ENCODE data around the gene PHF21B.

Gene PHF21B

DNA sequence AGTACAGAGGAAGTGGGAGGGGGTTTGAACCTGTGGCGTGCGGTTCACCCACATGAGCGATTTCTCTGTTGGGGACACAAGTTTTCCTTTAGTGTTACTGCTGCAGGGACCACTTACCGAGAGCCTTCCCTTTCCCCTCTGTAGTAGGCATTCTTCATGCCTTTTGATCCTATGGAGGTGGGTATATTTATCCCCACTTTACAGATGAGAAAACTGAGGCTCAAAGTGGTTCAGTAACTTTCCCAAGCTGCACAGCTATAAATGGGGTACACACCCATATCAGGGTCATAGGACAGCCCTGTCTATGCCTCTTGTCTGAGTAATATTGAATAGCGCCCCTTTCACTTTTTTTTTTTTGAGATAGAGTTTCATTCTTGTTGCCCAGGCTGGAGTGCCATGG, 3.3 kb upstream of the PHF21B start:
- DNase-seq (ENCODE audit: low read depth) = no peak

DNA sequence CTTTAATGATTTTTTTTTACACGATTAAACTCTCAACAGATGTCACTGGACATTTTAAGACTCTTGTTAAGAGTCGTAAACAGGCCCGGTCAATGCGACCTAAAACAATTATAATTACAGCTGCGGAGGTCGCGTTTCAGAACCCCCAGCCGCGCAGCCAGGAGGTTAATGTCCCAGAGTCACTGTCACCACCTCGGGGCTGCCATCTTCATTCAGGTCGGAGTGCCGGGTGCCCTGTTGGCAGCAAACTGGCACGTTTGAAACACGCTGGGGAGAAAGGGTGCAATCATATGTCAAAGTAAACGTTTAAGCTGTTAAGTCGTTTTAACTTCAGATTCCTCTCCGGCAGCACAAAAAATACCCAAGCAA, 711 bp upstream of the PHF21B start:
- DNase-seq (ENCODE audit: low read depth) = no peak

DNA sequence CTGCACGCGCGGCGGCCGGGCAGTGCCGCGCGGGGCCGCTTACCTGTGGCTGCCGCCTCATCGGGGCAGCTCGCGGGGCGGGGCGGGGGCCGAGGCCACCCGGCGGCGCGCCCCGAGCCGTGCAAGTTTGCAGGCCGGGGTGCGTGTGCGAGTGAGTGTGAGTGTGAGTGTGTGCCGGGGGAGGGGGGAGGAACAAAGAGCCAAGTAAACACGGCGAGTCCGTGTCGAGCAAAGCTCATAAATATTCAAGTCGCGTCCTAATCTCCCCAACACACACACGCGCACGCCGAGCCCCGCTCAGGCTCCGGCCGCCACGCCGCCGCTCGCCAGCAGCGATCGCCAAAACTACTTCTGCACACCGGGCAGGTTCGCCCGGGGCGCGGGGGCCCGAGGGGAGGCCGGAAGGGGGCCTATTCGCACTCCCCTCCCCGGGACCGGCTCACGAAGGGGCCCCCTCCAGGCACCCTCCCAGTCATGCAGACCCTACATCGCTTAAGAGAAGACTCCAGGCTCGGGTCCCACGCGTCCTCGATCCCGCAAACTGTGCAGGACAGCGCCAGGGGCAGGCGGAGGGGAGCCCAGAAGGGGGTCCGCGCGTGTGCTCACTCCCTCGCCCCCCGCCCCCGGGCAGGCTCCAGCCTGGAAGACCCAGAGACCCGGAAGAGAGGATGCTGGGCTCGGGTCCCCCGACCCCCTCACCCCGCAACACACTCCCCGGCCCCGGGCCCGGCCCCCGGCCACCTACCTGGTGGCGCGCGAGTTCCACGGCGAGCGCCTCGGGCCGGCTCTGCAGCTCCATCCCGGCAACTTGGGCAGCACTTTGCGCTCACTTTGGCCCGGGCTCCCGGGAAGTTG, 827 bp downstream of the PHF21B start:
- no peak for DNase-seq (ENCODE audit: low read depth)

DNA sequence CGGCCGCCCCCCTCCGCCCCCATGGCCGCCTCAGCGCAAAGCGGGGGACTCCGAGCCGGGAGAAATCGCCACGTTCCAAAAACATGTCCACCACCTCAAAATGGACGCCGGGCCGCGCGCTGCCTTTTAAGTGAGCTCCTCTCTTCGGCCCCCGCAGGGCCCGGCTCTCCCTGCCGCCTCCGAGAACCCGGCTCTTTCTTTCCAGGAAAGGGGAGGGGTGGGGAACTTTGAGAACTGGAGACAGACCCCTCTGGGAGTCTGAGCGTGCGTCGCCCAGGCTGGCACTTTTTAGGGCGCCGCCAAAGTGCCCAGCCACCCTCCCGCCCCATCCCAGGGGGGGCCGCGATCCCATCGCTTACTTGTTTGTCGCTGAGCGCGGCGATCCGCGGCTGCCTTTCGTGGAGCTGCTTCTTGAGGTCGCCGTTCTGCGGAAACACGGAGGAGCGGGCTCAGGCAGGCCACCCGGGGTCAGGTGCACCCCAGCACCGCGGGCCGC, 1.6 kb downstream of the PHF21B start:
- DNase-seq (ENCODE audit: low read depth) = no peak

DNA sequence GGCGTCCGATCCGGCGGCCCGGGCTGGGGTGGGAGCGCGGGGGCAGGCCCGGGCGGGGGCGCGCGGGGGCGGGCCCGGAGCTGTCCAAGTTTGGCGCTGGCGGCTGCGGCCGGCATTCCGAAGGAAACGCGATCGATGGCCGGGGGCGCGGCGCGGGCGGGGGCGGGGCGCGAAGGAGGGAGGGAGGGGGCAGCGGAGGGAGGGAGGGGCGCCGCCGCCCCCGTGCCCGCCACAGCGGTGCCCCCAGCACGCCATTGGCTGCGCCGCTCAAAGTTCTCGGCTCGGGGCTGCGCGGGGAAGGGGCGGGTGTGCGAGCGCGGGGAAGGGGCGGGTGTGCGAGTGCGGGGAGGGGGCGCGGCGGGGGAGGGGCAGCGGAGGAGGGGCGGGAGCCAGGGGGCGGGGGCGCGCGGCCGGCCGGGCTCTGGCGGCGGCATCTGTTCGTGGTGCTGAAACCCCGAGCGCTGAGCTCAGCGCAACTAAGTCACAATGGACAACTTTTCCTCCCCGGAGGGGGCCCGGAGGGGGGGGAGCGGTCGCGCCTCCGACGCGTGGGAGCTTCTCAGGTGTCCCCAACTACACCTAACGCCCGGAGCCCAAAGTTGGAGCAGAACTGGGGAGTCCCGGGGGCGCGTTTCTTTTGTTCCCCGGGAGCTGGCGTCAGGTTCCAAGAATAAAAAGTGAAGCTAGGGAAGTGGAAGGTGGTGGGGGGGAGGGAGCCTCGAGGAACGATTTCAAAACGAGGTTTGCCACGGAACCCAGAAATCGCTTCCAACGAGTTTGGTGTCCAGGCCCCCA, 2.2 kb downstream of the PHF21B start:
- DNase-seq (ENCODE audit: low read depth) = no peak

DNA sequence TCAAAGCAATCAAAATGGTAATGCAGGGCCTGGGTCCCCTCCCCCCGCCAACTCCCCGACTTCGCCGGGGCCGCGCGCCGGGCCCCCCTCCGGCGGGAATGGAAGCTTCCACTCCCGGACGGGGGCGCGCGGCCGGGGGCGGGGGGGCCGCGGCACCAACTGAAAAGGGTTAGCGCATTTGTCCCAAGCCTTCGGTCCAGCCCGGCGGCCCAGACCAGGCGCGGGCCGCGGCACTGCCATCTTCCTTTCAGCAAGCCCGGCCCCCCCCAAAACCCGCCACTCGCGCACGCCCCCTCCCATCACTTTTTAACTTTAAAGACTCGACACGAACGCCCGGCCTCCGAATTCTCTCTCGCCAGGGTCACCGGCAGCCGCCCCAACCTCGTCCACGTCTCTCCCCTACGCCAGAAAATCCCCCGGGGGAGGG, 2.8 kb downstream of the PHF21B start:
- DNase-seq (ENCODE audit: low read depth) = no peak

DNA sequence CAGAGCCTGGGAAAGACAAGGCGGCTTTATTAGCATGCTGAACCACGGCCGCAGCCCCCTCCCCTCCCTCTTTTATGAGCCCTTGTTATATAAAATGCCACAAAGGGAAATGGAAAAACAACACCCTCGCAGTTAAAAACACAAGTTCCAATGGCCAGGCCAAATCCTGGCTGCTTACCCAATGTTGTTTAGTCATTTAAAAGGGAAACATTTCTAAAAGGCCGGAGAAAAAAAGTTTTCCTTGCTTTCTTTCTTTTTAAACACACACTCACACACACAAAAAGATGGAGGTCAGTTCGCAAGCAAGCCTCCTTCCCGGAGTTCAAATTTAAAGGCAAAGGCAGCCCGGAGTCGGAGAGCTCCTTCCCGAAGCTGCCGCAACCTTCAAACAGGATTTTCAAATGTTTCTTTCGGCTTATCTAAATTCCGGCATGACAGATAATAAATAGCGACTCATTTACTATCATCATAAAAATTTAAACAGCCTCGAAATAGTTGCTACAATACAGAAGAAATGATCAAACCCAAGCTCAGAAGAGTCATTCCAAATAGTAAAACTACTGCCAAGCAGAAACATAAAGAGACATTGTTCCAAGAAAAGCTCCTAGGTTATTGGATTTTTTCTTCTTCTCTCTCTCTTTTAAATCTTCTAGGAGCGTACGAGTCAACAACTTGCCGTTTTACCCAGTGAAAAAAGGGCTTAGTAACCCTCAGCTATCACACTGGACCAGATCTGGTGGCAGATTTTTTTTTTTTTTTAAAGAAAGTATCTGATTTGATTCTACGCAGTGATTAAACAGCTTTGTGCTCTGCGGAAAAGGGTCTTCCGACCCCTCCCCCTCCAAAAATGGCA, 3.5 kb downstream of the PHF21B start:
- no peak for DNase-seq (ENCODE audit: low read depth)

DNA sequence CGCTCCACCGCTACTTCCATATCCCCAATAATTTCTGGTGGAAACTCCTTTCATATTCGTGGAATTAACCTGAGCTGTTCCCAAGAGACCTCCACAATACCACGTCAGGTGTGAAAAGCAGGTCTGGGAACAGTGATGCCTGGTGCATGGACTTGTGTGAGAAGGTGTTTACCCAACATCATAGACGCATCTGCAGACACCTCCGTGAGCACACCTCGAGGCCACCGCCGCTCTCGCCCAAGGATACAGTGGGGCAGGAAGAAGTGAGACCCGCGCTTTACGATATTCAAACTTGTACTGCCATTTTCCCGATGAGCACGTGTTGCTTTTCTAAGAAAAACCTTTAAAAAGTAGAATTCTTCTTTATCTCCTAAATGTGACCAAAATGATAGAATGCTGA, 8.2 kb downstream of the PHF21B start:
- no peak for DNase-seq (ENCODE audit: low read depth)

DNA sequence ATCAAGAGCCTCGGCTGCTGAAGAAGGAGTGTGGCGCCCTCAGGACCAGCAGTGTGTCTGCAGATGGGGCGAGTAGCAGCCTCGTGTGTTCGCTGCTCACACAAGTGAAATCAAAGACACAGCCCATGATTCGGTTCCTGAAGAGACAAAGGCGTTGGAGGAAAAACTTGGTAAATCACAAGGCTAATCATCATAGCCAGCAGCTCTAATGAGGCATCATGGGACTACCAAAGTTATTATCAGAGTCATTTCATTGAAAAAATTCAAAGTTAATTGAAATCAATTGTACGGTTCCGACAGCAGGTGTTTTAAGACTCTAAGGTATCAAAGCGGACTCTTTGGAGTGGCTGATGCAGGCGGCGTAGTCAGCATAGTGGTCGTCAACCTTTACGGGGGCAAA, 9.5 kb downstream of the PHF21B start:
- no peak for DNase-seq (ENCODE audit: low read depth)

DNA sequence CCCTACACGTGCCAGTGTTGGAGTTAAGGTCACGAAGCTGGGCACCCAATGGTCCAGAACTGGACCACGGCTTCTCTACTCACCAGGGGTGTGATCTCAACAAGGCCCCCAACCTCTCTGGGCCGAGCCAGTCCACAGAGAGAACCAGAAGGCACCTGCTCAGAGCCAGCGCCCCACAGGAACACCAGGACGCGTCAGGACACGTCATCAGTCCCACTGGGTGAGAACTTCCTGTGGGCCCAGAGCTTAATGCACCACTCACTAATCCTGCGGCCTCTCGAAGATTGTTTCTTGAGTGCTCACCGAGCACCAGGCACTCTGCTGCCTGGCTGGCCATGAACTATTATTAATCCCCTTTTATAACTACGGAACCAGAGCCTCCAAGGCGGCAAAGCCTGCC, 10.1 kb downstream of the PHF21B start:
- no peak for DNase-seq (ENCODE audit: low read depth)

DNA sequence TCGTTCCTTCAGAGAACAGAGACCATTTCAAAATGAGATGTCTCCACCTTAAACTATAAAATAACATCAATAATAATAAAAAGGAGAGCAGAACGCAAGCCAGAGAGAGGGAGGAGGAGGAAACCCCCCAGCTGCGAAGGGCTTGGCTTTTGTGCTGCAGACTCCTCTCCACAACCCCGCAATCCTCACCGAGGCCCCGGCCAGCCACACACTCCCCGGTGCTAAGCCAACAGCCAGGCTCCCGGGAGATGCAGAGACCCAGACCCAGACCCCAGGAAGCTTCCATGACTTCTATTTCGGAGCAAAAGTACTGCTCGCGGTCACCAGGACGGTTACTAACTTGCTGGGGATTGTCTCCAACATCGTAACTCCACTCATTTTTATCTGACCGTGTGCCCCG, 10.6 kb downstream of the PHF21B start:
- no peak for DNase-seq (ENCODE audit: low read depth)

DNA sequence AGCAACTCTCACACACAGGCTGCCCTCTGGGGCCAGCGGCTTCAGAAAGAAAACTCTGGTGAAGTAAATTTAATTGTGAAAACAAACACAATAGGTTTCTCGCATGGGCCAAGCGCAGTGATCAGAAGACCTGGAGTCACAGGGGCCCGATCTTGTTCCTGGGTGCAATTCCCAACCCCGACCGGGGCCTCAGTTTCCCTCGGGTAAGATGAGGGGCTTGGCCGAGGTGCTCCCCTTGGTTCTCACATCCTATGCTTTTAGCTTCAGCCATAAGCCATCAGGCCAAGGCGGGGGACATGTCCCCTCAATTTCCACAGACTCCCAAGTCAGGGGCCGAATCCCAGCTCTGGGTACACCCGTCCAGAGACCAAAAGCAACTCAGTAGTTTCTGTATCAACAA, 11.5 kb downstream of the PHF21B start:
- no peak for DNase-seq (ENCODE audit: low read depth)

DNA sequence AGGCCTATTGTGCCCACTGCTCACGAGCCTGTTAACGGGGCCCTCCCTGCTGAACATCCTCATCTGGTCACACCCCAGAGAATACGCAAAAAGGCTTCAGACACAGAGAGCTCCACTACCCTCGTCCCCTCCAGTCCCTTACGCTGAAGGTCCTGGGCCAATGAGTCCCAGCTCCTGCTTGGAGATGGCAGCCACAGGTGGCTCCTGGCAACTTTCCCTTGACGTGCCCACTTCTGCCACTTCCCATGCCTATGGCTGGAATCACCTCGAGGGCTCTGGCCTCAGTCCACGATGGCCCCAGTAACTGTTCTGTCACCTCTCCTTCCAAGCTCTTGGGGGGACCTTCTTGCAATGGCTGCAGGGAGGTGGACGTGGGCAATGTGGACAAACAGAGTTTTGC, 12.7 kb downstream of the PHF21B start:
- no peak for DNase-seq (ENCODE audit: low read depth)

DNA sequence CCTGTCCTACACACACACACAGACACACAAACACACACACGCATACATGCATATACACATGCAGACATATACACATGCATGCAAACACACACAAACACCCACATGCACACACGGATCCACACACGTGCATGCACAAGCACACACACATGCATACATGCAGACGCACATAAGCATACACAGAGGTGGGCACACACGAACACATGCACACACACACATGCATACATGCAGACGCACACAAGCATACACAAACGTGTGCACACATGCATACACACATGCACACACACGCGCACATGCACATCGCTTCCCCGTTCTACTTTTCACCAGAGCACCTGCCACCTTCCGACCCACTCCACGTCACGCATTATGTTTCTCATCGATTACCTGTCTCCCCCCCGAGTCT, 13.2 kb downstream of the PHF21B start:
- DNase-seq (ENCODE audit: low read depth) = no peak

DNA sequence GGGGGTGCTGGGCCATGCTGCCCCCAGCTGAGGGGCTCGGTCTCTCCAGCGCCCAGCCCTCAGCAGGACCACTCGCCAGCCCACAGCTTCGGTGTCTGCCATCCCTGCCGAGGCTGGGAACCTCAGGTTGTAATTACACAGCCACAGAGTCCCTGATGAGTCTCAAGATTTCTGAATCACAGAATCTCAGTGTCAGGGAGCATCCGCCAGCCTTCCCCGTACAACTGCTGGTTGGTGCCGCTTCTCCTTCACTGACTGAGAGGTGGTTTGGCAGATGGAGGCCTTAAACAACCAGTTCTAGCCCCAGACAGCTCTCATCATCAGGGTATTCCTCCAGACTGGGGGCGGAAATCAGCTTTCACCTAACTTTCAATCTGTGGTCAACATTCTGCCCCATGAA, 13.7 kb downstream of the PHF21B start:
- DNase-seq (ENCODE audit: low read depth) = no peak

DNA sequence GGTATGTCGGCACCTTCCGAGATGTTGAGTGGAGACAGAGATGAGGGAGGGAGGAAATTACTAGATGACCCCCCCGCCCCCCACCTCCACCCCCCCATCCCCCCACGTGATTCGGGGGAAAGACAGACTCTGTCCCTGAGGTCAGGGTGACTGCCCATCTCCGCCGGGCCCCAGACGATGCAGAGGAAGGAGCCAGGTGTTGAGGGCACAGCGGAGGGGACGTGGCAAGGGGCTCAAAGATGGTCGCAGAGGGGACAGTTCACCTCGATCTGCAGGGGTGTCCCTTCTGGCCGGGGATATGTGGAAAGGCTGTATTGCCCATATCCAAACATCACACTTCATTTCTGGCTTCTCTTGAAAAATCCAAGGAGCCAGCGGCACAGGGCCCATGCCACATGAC, 14.1 kb downstream of the PHF21B start:
- DNase-seq (ENCODE audit: low read depth) = no peak

DNA sequence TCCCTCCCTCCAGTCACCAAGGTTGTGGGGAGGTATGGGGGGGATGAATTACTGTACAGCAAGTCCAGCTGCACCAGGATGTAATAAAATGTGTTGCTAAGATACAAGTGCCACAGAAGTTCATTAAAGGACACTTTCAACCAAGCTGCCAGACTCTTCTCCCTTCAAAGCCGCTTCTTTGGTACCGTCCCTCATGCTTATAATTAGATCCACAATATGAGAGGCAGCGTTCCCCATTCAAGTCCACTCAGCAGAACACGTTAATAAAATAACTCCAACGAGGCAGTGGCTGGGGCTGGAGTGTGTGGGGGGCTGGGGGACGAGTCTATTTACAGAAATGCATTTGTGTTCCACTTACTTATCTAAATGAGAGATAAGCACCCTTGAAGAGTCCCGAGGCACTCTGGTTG, 14.7 kb downstream of the PHF21B start:
- no peak for DNase-seq (ENCODE audit: low read depth)

DNA sequence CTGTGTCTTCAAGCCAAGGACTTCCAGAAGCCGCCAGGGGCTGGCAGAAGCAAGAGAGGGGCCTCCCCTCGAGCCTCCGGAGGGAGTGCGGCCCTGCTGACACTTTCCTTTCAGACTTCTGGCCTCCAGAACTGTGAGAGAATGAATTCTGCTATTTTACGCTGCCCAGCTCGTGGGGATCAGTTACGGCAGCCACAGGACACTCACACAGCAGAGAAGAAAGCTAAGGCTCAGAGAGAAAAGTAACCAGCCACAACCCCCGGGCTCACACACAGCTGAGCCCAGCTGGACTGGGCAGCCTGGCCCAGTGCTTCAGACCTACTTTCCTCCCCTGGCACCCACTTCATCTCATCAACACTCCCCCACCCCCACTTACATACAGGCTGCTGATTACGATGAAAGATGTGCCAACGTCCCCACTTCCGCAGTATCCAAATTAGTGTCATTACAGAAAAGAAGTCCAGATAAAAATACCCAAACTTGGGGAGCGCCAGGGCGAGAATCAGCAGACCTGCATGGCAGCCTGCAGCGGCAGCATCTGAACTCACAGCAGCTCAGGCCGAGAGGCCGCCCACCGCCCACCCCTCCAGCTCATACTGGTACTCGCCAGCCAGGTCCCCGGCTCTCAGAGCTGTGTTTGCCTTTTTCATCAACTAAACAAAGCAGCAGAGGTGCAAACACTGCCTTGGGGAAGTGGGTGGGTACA, 15.3 kb downstream of the PHF21B start:
- DNase-seq (ENCODE audit: low read depth) = no peak

DNA sequence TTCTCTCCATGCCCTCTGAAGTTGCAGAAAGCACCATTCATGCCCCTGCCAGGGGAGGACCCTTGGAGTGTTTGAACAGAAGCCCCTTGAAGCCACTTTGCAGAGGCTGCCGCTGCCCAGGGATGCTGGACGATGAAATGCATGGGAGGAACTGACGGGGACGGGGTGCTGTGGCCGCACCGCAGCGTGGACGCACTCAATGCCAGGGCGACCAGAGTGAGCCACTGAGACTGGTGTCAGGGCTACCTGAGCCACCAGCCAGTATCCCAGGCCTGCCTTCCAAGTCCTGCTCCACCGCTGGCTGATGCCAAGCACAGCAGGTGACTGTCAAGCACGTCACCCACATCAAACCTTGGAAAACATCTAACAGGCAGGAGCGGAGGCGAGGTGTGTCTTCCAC, 17.6 kb downstream of the PHF21B start:
- DNase-seq (ENCODE audit: low read depth) = no peak

DNA sequence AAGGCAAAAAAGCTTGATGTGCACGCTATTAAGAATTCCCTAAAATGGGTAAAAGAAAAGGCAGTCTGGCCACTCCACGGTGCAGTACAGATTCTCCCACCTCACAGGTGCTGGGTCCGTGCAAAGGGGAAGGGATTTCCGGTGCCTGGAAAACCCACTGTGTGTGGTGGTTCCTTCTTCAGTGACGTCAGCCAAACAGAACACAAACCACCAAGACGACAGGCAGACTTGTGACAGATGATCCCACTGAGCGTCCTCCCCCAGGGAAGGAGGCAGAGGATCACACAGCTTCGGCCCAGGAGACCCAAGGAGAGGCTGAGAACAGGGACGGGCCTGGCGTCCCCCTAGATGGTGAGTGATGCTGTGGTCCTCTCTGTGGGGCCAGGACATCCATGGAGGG, 18.6 kb downstream of the PHF21B start:
- no peak for DNase-seq (ENCODE audit: low read depth)

DNA sequence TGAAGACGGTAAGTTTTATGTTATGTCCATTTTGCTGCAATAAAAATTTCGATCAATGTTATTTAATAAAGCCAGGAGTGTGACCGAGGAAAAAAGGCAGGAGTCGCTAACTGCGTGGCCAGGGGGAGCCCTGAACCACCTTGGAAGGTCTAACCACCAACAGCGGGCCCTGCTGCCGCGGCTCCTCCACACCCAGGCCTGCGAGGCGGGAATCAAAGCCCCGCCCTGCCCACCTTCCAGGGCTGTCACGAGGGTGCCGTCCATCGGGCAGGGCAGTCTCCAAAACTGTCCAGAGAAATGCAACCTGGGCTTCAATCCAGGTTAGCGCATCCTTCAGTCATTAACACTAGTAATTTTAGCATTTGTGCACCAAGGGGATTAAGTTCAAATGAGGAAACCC, 19.0 kb downstream of the PHF21B start:
- DNase-seq (ENCODE audit: low read depth) = no peak

DNA sequence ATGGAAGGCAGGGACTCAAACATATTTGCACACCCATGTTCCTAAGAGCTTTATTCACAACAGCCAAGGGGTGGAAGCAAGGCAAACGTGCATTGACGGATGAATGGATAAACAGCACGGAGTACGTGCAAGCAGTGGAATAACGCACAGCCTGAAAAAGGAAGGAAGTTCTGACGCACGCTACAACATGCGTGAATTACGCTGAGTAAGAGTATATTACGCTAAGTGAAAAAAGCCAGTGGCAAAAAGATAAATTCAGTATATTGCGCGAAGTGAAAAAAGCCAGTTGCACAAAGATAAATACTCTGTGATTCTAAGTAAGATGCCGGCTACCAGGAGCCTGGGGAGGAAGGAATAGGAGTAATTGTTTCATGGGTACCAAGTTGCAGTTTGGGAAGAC, 19.5 kb downstream of the PHF21B start:
- no peak for DNase-seq (ENCODE audit: low read depth)

Data from fibroblast of gingiva (primary cell).